Stimulated activated CD8-positive, alpha-beta memory T cell treated with anti-CD3 and anti-CD28 coated beads, Interleukin-12 subunit alpha, Interleukin-12 subunit beta, amount 100 ng/mL, for 1 hour (primary cell): ENCODE results near the gene SPTBN1.

Experiments
- DNase-seq: peaks from one replicate; pipeline ENCODE4 v3.0.0-alpha.2; 2020; ENCODE audit warnings: low read depth

Gene SPTBN1

DNA sequence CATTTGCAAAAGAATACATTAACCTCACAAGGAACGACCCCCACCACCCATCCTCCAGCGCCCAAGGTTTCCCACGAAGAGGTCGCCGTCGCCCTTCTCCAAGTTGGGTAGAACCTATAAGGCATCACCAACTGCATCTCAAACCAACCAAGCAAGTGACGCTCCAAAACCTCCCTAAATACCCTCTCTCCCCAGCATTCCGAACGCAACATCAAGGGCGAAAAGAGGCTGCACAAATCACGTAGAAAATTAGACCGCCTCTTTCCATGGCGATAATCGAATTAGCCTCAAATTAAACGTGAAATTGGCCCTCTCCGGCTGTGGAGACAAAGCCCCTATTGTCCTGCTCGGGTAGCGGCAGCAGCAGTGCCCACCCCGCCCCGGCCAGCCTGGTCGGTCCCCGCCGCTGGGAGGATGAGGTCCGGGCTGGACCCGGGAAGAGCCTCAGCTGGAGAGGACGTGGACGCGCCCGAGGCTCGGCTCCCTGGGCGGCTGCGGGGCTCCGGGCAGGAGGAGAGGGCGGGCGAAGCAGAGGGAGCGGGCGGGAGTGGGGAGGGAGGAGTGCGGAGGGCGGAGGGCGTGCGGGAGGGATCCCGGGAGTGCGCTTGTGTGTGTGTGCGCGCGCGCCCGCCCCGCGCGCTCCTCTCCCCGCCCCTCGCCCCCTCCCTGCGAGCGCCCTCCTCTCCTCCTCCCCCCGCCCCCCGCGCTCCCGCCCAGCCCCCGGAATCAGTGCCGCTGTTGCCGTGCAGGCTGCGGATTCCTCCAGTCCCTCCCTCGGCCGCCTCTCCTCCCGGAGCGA, at the start of gene SPTBN1:
Gene SPTBN1, plus strand, starts transcription at position 765 of the 799 bp plus-strand sequence. CDS start 70,092 bp downstream, outside the sequence.
- no peak for DNase-seq

DNA sequence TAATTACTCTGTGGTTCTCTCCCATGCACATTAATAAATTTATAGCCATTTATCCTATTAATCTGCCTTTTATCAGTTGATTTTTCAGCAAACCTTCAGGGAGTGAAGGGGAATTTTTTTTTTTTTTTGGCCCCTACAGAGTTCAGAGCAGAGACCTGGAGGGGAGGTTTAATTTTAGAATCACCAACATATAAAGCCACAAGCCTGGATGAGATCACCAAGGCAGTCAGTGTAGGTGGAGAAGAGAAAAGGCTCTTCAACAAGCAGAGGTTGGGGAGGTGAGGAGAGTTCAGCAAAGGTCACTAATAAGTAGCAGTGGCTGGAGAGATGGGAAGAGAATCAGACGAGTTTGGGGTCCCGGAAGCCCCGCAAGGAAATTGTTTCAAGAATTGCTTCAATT, 48.4 kb upstream of the SPTBN1 start:
- DNase-seq: no peak

DNA sequence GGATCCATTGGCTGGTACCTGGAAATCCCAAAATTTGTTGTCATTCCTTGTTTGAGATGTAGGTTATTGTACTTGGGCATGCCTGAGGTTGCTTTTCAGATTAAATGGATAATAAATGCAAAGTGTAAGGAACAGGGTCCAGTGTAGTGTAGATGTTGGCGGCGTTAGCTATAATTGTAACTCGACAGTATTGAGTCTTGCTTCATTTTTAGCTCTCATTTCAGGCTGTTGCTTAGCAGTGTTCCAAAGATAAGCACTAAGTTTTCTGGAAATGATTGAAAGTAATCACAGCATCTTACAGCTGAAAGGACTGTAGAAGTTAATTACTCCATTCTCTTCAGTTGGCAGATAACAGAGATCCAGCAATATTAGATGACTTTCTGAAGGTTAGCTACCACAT, 47.8 kb upstream of the SPTBN1 start:
- DNase-seq: no peak

DNA sequence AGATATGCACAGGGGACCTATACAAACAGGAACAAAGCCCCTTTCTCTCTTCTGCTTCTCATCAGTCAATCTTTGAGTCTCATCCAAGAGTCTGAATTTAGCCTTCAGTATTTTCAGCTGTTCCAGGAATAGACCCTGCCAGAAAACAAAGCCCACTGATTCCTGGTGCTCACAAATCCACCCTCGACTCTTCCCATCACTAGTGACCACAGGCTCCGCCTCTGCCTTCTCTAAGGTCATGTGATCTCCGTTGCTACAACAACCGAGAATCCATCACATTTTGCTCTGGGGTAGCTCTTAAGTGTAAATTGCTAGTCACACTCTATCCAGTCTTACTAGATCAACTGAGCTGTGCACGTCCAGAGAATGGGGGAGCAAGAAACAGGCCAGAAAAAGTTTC, 46.4 kb upstream of the SPTBN1 start:
- no peak for DNase-seq

DNA sequence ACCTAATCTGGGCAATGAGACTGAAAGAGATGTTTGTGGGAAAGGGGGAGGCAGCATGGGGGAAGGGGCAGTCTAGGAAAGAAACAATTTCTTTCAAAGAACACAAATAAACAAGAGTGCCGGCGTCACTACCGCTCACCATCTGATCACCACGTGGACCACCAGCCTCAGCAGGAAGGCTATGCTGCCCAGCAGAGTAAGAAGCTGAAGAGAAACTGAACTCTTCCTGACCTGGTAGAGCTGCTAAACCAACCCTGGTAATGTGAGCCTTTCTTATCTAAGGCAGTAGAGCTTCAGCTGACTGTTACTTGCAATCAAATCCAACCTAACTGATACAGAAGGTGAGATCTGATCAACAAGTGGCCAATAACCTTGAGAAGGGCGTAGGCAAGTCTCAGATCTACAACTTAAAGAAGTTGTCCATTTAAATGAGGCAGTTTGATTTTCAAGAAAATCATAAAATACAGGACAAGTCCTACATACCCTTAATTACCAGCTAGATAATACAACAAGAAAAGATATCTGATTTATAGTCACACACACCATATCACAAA, 44.2 kb upstream of the SPTBN1 start:
- no peak for DNase-seq

DNA sequence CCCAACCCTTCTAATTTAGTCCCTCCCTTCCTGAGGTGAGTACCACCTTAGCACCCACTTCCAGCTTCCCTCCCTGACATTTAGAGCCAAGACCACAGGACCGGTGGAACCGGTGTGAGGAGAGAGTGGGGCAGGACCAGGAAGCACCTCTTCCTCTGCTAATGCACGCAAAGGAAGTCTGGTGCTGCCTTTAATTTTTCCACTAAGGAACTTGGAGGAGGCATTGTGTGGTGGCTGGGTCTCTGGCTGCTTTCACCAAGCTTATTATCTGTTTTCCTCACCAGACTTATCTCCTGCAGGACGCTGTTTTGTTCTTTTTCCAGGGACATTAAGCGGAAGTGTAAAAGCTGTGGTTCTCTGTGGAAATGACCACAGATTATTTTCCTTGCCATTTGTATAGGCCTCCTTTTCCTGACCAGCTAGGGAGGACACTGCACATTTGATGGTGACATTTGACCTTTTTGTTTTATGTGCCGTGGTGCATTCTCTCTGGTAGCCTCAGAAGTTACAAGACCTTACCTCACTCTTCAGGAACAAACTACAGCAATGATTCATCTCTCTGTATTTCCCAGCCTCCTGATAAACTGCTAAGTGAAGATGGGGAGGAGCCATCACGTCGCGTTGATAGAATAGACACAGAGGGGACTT, 39.8 kb upstream of the SPTBN1 start:
- DNase-seq: no peak

DNA sequence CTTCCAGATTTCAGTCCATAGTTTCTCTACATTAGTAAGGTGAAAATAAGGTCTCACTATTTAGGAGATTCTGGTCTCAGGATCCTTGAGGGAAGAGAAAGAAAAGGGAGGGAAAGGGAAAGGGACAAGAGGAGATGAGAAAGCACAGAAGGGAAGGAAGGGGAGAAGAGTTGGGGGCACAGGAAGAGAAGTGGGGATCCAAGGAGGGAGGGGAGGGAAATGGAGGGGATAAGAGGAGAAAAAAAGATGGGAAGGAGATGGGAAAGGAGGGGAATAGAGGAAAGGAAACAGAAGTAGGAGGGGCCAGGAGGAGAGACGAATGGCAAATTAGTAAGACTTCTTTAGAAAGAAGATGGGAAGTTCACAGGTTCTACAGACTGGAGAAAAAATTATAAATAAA, 39.2 kb upstream of the SPTBN1 start:
- DNase-seq: no peak

DNA sequence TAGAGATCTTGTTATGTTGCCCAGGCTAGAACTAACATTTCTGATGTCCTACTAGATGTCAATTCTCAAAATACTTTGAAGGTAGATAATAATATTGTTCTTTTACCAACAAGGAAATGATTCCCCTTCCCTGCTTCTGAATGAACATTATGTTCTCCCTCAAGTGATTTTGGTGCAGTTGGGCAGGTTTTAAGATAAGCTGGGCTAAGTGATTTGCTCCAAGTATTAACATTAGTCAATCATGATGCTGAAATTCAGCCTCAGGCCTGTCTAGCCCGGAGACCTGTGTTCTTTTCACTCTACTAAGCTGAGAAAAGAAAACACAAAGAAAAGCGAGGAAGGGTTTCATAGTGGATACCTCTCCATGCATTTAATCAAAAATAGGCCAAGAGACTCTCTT, 38.5 kb upstream of the SPTBN1 start:
- DNase-seq: no peak

DNA sequence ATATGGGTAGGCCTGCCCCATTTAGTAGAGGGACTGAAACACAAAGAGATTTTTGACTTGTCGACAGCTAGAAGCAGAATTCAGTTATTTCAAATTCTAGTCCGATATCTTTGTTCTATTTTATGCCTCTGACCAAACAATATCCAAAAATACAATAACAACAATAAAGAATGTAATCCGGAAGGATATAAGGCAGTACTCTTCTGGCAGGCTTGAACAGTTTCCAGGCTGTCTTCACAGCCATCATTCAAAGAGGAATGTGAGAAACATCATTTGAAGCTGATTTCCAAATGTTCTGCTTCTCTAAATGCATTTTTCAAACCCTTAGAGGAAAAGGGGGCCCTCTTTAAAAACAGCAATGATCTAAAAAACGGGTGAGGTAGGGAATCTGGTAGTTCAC, 36.7 kb upstream of the SPTBN1 start:
- no peak for DNase-seq

DNA sequence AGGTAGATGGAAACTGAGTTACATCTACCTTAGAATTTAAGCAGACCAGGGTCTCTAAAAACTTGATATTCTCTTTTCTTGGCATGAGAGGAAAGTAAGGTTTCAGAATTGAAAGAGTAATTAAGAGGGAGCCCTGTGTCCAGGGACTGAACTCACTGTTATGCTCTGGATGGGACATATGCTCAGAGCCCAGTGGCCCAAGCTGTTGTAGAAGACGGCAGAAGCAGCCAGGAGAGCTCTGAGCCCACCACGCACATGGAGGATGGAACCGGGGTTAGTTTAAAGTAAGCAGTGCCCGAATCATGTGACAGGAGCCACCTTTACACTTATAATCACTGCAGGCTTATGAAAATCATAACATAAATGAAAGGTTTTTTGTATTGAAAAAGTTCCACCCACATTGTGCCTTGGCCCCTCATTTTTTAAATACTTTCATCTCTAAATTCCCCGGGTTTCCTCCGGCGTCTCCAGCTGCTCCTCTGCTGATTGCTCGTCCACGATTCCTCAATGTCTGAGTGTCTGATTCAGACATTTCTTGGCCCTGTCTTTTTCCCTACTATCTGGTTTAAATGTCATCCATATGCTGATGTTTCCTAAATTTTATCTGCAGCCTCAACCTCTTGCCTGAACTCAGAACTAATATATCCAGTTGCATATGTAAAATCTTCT, 36.1 kb upstream of the SPTBN1 start:
- DNase-seq: no peak

DNA sequence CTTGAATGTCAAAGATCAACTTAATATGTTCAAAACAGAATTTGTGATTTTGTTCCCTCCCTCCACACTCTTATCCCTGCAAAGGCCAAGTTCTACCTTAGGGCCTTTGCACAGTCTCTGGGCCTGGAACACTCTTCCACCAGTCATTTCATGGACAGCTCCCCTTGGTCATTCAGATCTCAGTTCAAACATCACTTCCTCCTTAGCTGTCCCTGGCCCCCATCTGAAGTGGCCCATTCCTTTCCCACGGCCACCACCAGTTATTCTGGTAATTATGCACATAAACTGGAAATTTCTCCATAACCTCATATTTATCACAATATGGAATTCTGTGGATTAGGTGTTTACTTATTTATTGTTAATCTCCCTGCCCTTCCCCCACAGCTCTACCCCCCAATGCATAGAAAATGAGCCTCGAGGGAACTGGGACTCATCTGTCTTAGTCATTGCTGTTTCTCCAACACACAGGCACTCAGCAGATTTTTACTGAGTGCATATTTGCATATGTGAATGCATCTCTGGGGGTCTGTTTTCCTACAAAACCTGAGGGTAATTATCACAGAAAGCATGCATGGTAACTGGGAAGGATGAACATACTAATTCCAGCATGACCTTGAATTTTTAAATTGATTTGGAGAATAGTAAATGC, 35.5 kb upstream of the SPTBN1 start:
- no peak for DNase-seq

DNA sequence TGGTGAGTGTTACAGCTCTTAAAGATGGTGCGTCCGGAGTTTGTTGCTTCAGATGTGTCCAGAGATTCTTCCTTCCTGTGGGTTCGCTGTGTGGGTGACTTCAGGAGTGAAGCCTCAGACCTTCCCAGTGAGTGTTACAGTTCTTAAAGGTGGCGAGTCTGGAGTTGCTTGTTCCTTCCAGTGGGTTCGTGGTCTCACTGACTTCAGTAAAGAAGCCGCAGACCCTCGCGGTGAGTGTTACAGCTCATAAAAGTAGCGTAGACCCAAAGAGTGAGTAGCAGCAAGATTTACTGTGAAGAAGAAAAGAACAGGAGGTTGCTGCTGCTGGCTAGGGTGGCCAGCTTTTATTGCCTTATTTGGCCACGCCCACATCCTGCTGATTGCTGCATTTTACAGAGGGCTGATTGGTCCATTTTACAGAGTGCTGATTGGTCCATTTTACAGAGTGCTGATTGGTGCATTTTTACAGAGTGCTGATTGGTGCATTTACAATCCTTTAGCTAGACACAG, 34.0 kb upstream of the SPTBN1 start:
- peak; percentile 4 for DNase-seq

DNA sequence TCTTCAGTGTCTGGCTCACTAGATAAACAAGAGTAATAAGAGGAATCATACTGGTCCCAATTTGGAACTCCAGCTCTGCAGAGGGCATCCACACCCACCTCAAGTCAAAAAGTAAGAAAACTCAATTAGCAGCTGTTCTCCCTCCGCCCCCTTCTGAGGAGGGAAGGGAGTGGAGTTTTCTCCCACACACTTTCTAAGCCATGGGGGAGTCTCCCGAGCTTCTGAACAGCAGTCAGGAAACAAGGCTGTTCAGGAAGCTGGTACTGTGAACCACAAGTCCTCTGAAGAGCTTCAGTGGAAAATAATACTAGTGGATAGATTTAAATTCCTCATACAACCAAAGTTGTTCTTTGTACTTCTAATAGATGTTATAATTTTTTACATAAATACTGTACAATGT, 32.9 kb upstream of the SPTBN1 start:
- no peak for DNase-seq

DNA sequence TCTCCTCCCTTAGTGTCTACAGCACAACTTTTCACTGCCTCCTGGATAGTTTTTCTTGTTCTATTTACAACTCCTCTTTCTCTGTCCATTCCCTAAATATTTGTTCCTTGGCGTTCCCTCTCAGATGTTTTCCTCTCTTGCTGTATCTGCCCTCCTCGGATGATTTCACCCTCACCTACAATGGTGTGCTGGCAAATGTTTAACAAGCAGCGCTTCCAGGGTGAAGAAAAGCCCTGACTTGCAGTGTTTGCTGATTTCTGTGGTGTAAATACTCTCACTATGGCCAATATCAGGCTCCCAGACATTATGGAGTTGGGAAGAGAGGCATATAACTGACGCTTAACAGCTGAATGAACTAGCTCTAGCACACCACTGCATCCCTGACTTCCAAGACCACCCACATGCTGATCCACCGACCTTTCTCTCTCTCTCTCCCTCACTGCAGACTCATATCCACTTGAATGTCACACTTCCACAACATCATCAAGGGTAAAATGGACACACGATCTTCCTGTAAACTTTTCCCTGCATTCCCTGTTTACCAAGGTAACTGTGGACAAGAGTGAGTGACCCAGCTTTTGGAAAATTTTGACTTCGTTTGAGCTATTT, 31.5 kb upstream of the SPTBN1 start:
- no peak for DNase-seq

DNA sequence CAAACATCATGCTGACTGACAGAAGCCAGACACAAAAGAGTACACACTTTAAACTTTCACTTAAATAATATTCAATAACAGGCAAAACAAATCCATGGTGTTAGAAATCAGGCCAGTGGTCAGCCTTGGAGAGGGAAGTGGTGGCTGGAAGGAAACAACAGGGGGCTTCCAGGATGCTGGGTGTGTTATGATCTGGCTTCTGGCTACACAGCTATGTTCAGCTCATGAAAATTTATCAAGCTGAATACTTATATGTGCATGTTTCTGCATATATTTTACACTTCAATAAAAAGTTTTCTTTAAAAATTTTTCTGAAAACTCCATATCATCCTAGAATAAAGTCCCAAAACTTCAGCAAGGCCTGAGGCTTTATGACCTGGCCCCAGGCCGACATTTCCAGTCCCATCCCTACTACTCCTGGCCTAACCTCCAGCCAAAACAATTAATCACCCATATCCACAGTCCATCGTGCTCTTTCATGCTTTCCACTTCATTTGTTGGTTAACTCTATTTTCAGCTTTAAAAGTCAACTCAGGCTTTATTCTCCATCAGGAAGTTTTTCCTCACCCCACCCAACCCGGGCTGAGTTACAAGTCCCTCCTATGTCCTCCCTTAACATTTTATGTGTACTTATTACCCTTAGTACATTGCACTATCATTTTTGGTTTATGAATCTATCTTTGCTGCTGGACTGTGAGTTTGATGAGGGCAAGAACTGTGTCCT, 27.9 kb upstream of the SPTBN1 start:
- no peak for DNase-seq

DNA sequence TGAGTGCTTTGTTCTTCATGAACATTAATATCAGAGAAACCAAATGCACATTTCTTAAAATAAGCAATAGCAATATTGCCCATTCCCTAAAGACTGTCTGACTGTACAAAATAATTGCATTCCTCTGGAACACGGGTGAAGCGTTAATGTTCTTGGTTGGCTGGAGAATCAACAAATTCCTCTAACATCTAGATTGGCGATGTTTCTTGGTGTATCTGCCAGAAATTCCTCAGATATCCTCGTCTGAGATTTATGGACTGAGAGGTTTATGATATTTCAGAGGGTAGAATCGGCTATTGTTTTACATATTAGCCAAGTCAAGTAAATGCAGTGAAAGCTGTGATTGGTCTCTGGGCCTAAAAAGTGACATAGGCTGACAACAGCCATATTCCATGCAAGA, 27.1 kb upstream of the SPTBN1 start:
- DNase-seq: no peak

DNA sequence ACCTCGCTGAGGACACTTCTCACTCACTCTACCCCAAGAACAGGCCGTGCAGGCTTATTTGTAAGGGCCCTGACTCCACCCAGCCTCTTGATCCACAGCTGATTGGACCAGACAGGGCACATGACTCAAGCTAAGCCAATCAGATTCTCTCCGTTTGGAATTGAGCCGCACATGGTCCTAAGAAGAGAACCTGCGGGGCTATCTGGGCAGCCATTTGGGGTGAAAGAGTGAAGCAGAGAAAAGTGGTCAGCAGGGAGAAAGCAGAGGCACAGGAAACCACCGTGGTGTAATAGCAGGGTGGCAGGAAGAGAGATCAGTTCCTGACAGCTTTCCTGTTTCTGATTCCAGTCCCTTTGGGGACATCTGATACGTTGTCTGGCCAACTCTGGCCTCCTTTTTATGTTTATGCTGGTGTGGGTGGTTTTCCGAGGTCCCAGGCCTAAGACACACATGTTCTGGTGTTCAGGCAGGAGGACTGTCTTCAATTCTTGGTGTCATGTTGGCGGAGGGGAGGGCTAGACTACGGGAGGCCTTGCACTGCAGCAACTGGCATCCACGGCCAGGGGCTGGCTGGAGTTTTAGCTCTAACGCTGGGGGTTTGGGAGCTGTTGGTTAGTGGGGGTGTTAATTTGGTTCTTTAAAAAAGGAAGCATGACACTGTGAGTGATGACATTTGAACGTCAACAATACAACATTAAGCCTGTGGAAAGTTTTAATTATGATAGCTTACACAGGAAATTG, 26.1 kb upstream of the SPTBN1 start:
- DNase-seq: no peak

DNA sequence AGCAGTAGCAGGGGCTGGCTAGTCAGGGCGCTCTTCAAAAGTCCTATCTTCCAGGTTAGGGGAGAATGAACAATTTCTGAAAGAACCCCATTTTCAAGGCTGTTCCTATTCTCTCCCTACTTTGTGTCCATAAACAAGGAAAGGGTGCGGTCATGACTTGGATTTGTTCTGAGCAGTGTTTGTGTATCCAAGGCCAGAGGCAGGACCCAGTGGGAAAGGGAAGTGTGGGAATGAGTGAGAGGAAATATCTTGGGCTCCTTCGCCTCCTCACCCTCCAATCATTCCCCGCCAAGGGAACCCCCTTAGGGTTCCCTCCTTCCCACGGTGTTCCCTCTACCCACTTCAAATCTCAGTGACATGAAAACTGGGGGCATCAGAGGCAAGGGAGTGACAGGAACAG, 25.5 kb upstream of the SPTBN1 start:
- no peak for DNase-seq

DNA sequence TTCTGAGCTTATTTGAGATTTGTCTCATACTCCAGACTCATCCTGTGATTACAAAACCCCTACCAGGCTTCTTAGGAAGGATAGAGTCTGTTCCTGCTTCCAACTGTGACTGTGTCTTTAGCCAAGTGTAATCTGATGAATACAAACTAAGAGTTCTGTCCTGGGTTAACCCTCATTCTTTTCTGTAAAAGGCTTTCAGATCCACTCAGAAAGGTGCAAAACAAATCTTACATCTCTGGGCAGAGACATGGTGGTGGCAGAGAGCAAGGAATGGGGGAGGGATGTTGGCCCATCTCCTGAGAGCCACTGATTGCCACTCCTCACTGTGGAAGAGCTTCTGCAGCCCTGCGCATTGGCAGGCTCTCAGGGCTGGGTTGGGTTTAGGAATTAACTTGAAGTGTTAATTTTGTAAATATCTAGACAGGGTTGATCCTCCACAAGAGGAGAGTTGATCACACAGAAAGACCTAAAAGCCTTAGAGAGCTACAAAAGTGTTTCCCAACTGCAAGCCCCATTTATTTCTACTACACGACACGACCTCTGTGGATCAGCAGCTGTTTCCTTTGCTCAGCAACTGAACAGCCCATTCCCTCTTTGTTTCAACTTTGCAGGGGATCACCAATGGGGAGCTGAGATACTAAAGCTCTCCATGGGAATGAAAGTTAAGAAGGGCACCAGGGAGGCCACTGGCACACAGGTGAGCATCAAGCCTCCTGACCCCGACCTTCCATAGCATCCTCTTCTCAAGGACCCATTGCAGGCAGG, 23.7 kb upstream of the SPTBN1 start:
- DNase-seq: no peak

DNA sequence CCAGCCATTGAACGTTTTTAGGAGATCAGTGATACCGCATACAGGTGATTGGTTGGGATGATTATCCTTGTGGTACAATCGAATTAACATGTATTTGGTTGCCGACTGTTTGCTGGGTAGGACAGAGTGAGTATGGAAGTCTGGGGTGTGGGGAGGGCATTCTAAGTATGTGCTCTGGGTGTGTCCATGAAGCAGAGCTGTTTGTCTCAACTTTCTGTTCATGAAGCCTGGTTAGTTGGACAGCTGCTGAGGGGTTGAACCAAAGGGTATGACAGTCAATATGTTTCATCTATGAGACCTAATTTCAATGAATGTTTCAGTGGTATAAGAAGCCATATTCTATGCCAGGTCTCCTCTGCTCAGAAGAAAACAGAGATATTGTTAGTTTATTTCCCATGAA, 21.9 kb upstream of the SPTBN1 start:
- no peak for DNase-seq
